Measurements from ENCODE around the gene RASA3. TPM values are rescaled to one million over a fixed set of nuclear protein-coding genes. Genes with fewer than 3 reads are reported as not detected.

The RASA3 gene
- total and polyA plus RNA-seq, 2 of the 8 experiments (the other 6 are each of a cell fraction or from before 2014, with no cell fraction given): 7.5 to 21.9 TPM

- Histone ChIP-seq H2BK5ac (ENCODE audit: low read depth, low read length) (no peak overlapping the region), H2BK15ac (ENCODE audit: low read length) (no peak overlapping the region), H3K79me2 (ENCODE audit: control insufficient read depth in 1 of 2, insufficient read depth in 2 of 2, low read length in 2 of 2) (no peaks in the 10 kb centered on the region), H3K9ac (replicated peaks in 1 of 4; ENCODE audit: extremely low read depth in 1 of 4, low read depth in 3 of 4, low read length in 3 of 4) (no peak overlapping the region), H4K91ac (replicated peaks; ENCODE audit: insufficient read length, low read length) (no peak overlapping the region), H3K27me3 (replicated peaks in 1 of 4; ENCODE audit: control insufficient read depth in 3 of 4, extremely low read depth in 1 of 4, insufficient read depth in 3 of 4, low read length in 3 of 4) (no peaks in the 10 kb centered on the region), H3K36me3 (ENCODE audit: control insufficient read depth in 2 of 4, insufficient read depth in 4 of 4, low read length in 3 of 4) (no peaks in the 10 kb centered on the region), H3K23ac (ENCODE audit: insufficient read length) (no peak overlapping the region), H3K18ac (ENCODE audit: extremely low read depth, low read length) (no peak overlapping the region), H2BK120ac (replicated peaks; ENCODE audit: low read depth, low read length) (no peak overlapping the region), H3K79me1 (ENCODE audit: low read depth, low read length) (no peaks in the 10 kb centered on the region), H2BK20ac (ENCODE audit: low read length) (no peak overlapping the region), H4K8ac (ENCODE audit: extremely low read depth, insufficient read depth, low read length) (no peak overlapping the region), H3K56ac (replicated peaks; ENCODE audit: insufficient read length, low read depth, low read length) (no peak overlapping the region), H3K4me3 (ENCODE audit: extremely low read depth in 1 of 4, insufficient read depth in 2 of 4, low read depth in 3 of 4, low read length in 4 of 4) (no peak overlapping the region), H2AFZ (ENCODE audit: low read length) (no peak overlapping the region), H3K4me2 (ENCODE audit: insufficient read depth in 1 of 2, low read depth in 2 of 2, low read length in 2 of 2) (no peak overlapping the region), H4K5ac (ENCODE audit: insufficient read length, low read depth, low read length) (no peak overlapping the region), H3K9me3 (ENCODE audit: insufficient read depth in 2 of 2, low read depth in 1 of 2, low read length in 1 of 2) (peaks cover 22 to 31% of the 10 kb centered on the region in 2 experiments; a peak in 3 of 4 replicates), H3K4ac (replicated peaks; ENCODE audit: insufficient read length, low read depth, low read length) (no peak overlapping the region), H4K20me1 (replicated peaks in 1 of 2; ENCODE audit: control insufficient read depth in 1 of 2, insufficient read depth in 2 of 2, low read length in 2 of 2) (peaks cover 0 to 8% of the 10 kb centered on the region in 2 experiments), H2AK5ac (ENCODE audit: low read depth, low read length) (no peak overlapping the region), H3K23me2 (ENCODE audit: low read depth, low read length) (peaks cover 13% of the 10 kb centered on the region; the same call in 1 of the 2 replicates), H3K14ac (ENCODE audit: insufficient read length) (no peak overlapping the region), H2BK12ac (ENCODE audit: low read depth, low read length) (no peak overlapping the region), H3K4me1 (replicated peaks in 1 of 4; ENCODE audit: control insufficient read depth in 3 of 4, insufficient read depth in 4 of 4, low read length in 3 of 4) (no peaks in the 10 kb centered on the region), H3K27ac (ENCODE audit: low read depth, low read length) (no peak overlapping the region)
- 90% methylated on average over 9 of the region's 9 CpGs; no CpG with 5 or more reads in 1 of the 2 experiments for WGBS, 2 experiments (ENCODE audit: extremely low coverage in 1 of 2, insufficient coverage in 1 of 2, insufficient read length in 1 of 2, insufficient replicate concordance in 2 of 2, low coverage in 1 of 2, low lambda C conversion rate in 2 of 2, missing lambda C conversion rate in 1 of 2)
- CTCF ChIA-PET (ENCODE audit: partially characterized antibody): no interaction called here
- DNase-seq (ENCODE audit: low read depth in 1 of 2, low spot score in 2 of 2) (no peak), FAIRE-seq (no peak)
- POLR2A ChIA-PET (ENCODE audit: partially characterized antibody): no interaction called here
- TF ChIP-seq CHD1 (IDR thresholded peaks at IDR 0.05; ENCODE audit: low read depth, low read length) (no peak), TEAD4 (IDR thresholded peaks at IDR 0.05; ENCODE audit: low read depth, low read length) (no peak), POLR2A (IDR thresholded peaks at IDR 0.05; ENCODE audit: control extremely low read depth in 1 of 2, low read depth in 2 of 2, low read length in 2 of 2) (no peak), BRCA1 (IDR thresholded peaks at IDR 0.05; ENCODE audit: low read depth, low read length) (no peak), NANOG (IDR thresholded peaks at IDR 0.05; ENCODE audit: insufficient read depth, low read depth, low read length, poor library complexity, severe bottlenecking) (no peak)
Observed at GRCh38 chr13:113967206-113967720, 165.2 kb downstream of the RASA3 start.
